MM.1S (cell line): ENCODE results near the gene AUH.

Source experiments
- EZH2 ChIP-seq: fragments of 300-600 bp; sonication (generic); optimal IDR thresholded peaks from 2 replicates; pipeline ENCODE3; 2017; ENCODE audit warnings: low read depth, mild to moderate bottlenecking, antibody characterized with exemption, low read length, mixed read lengths
- EZH2phosphoT487 ChIP-seq: fragments of 300-600 bp; sonication (generic); IDR thresholded peaks from 2 replicates; pipeline ENCODE4 v1.6.1; 2018; ENCODE audit warnings: antibody characterized with exemption, low read length
- TF ChIP-seq, protein P1 (sequence below): fragments of 300-600 bp; sonication (generic); IDR thresholded peaks from 2 replicates; pipeline ENCODE4 v1.5.1; 2016; ENCODE audit warnings: antibody characterized with exemption, low read length, mixed read lengths

DNA sequence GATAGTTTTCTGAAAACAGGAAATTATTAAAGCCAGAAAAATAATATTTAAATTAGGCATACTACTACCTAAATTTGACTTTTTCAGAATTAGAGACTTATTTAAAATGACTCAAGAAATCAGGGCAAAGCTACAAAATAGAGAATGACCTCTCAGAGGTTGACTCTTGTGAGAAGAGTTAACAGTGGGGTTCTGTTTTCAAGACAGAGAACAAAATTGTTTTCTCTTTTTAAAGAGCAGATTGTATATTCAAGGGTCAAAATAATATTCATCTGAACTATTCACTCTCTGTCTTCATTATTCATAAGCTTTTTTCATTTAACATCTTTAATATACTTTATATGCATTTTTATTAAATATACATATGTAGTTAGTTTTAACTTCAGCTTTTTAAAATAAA is 21.9 kb upstream of the AUH start:
- TF ChIP-seq, protein P1, sequence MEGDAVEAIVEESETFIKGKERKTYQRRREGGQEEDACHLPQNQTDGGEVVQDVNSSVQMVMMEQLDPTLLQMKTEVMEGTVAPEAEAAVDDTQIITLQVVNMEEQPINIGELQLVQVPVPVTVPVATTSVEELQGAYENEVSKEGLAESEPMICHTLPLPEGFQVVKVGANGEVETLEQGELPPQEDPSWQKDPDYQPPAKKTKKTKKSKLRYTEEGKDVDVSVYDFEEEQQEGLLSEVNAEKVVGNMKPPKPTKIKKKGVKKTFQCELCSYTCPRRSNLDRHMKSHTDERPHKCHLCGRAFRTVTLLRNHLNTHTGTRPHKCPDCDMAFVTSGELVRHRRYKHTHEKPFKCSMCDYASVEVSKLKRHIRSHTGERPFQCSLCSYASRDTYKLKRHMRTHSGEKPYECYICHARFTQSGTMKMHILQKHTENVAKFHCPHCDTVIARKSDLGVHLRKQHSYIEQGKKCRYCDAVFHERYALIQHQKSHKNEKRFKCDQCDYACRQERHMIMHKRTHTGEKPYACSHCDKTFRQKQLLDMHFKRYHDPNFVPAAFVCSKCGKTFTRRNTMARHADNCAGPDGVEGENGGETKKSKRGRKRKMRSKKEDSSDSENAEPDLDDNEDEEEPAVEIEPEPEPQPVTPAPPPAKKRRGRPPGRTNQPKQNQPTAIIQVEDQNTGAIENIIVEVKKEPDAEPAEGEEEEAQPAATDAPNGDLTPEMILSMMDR = no peak
- TF ChIP-seq EZH2 = no peak
- no peak for TF ChIP-seq EZH2phosphoT487
